ENCODE data around the gene BCL7A.
"Not testable (repeated sequence)": the region's sequence is repeated elsewhere in the genome, so short reads cannot be mapped to it uniquely, and the experiment has no call there.

The BCL7A gene

GRCh38 chr12:122021822-122022392 lies at the start of gene BCL7A:
Gene BCL7A, plus strand, starts transcription at chr12:122021884. Its CDS starts 208 bp downstream, at chr12:122022092.
- peak; percentile 57 for DNase-seq (ENCODE audit: low spot score)

GRCh38 chr12:121974026-121974985 lies 47.4 kb upstream of the BCL7A start:
- no peak for DNase-seq (ENCODE audit: low spot score)

GRCh38 chr12:121975021-121975420 lies 46.7 kb upstream of the BCL7A start:
- no peak for DNase-seq (ENCODE audit: low spot score)

DNA sequence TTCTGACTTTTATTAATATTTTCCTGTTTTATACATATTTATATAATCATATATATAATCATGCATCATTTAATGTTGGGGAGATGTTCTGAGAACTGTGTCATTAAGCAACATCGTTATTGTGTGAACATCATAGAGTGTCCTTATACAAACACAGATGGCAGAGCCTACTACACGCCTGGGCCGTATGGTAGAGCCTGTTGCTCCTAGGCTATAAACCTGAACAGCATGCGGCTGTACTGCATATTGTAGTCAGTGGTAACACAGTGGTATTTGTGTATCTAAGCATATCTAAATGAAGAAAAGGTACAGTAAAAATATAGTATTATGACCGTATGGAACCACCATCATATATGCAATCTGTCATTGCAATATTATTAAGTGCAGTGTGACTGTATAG lies 44.7 kb upstream of the BCL7A start:
- DNase-seq (ENCODE audit: low spot score) = no peak

DNA sequence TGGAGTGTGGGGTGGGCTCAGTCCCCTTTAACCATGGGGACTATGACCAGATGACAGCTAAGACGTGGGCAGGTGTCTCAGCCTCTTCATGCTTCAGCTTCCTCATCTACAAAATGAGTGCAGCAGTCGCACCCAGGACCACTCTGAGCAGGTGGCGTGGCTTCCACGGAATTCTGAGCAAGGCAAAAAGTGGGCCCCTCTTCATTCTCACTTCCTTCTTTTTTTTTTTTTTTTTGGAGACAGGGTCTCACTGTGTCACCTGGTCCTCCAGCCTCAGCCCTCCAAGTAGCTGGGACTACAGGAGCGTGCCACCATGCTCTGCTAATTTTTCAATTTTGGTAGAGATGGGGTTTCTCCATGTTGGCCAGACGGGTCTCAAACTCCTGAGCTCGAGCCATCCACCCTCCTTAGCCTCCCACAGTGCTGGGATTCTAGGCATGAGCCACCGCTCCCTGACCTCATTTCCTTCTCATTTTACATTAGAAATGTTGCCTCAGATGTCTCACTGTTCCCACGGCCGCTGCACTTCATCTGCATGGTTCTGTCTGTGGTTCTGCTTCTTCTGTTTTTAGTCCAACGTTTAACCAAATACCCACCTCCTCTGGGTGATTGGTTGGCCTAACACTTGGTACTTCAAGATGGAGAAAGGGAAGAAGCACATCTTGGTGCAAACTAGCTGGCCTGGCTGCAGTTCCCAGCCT lies 41.3 kb upstream of the BCL7A start:
- no peak for DNase-seq (ENCODE audit: low spot score)

DNA sequence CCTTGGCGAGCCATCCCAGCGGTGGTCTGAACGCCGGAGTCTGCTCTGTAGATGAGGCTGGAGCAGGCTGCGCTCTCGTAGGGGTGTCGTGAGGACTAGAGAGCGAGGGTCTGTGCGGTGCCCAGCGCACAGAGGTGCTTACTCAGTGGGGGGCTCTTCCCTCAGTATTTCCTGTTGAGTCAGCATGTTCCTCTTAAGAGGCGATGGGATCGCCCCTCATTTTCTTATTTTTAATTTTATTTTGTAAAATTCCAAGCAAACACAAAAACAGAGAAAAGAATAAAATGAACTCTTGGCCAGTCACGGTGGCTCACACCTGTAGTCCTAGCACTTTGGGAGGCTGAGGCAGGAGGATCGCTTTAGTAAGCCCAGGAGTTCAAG lies 40.8 kb upstream of the BCL7A start:
- DNase-seq (ENCODE audit: low spot score) = no peak

GRCh38 chr12:121981456-121981855 lies 40.2 kb upstream of the BCL7A start:
- no peak for DNase-seq (ENCODE audit: low spot score)

DNA sequence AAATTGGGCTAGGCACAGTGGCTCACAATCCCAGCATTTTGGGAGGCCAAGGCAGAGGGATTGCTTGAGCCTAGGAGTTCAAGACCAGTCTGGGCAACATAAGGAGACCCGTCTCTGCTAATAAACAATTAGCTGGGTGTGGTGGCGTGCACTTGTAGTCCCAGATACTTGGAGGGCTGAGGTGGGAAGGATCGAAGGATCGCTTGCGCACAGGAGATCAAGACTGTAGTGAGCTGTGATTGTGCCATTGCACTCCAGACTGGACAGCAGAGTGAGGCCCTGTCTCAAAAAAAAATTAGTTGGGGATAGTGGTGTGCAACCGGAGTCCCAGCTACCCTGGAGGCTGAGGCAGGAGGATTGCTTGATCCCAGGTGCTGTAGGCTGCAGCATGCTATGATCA lies 38.7 kb upstream of the BCL7A start:
- DNase-seq (ENCODE audit: low spot score) = no peak

DNA sequence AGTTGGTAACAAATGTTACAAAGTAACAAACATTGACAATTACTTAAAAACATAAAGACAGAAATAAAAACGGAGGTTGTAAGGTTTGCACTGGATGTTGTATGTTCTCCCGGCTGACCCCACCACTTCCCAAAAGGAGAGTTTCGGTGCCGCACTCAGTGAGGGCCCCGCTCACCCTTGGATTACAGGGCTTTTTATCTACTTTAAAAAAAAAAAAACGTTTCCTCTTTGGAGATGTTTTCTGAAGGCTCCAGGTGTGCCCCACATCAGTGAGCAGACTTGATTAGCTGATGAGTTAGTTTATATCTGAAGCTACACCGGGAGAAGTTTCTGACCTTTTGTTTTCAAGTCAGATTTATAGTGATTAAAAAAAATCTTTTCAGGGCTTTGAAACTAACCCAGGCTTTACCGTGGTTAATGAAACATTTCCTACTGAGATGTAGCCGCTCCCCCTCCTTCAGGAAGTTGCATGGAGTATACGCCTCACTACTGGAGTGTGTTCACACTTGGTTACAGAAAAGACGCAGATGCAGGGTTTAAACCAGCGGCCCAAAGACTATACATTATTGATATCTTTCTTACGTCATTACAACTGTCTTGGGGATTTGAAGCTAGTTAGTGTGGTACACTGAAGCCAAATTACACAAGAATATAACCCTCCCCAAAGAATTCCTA lies 38.0 kb upstream of the BCL7A start:
- no peak for DNase-seq (ENCODE audit: low spot score)

GRCh38 chr12:121986489-121987245 lies 35.0 kb upstream of the BCL7A start:
- DNase-seq (ENCODE audit: low spot score) = no peak

- DNase-seq (ENCODE audit: low spot score) = not testable (repeated sequence)
Measured at GRCh38 chr12:121988519-121988918, 33.2 kb upstream of the BCL7A start.

DNA sequence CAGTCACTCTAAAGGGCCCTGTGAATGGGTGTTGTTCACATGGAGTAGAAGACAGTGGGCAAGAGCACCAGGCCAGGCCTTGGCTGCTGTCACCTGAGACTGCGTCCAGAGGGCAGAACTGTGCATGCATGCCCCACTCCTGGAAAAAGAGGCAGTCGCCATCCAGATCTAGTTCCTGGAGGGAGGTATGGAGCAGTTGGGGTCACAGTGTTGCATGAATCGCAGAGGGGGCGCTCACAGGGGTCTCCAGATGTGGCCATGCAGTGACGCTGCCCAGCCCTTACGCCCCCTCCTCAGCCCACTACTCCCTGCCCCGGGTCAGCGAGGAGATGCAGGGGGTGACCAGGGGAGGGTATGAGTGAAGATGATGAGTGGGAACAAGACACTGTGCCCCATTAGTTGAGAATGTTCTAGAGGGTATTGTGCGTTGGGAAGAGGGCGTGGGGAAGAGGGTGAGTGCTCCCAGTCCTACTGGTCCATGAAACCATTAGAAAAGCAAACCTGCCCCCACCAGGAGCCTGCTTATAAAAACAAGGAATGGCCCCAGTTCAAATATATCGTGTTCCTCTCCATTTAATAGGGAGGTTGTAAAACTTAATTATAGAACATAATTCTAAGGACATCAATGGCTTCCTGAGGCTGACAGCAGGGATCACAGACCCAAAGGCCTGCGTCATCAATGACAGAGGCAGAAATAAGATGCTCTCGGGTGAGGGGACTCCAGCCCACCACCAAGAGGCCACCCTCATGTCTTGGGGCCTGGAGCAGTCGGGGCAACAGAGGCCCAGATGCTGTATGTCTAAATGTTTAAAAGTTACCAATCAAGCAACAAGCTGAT lies 32.2 kb upstream of the BCL7A start:
- no peak for DNase-seq (ENCODE audit: low spot score)

GRCh38 chr12:121990114-121990647 lies 31.5 kb upstream of the BCL7A start:
- DNase-seq (ENCODE audit: low spot score) = no peak

- DNase-seq (ENCODE audit: low spot score) = no peak
Measured at GRCh38 chr12:121990692-121991603, 30.7 kb upstream of the BCL7A start.

- no peak for DNase-seq (ENCODE audit: low spot score)
Measured at GRCh38 chr12:121992059-121992879, 29.4 kb upstream of the BCL7A start.

GRCh38 chr12:121996050-121996944 lies 25.4 kb upstream of the BCL7A start:
- no peak for DNase-seq (ENCODE audit: low spot score)

DNA sequence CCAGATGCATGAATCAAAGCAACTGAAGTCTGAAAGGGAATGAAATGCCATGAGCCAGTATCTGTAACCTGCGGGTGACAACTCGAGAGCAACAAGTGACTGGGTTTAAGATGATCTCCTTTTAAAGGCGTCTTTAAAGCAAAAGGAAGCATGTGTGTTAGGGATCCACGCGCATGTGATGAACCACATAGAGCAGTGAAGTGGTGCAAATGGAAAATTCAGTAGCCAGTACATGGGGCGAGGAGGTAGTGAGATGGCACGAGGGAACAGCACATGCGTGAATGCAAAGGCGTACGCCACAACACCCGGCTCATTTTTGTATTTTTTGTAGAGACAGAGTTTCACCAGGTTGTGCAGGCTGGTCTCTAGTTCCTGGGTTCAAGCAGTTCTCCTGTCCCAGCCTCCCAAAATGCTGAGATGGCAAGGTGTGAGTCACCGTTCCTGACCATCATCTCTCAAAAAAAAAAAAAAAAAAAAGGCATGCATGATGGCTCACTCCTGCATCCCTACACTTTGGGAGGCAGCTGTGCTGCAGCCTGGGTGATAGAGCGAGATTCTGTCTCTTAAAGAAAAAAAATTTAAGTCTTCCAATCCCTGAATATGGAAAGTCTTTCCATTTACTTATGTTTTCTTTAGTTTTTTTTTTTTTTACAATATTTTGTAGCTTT lies 24.6 kb upstream of the BCL7A start:
- no peak for DNase-seq (ENCODE audit: low spot score)
